GM19397 (cell line): ENCODE data around the gene BLOC1S4.
"Not testable (repeated sequence)": the region's sequence is repeated elsewhere in the genome, so short reads cannot be mapped to it uniquely, and the experiment has no call there.

ENCODE experiments used
- ATAC-seq: cut with Tn5 transposase; IDR thresholded peaks from one replicate; pipeline ENCODE4 v1.9.1; 2021; ENCODE audit warnings: mild to moderate bottlenecking, moderate library complexity; ENCODE audit not compliant: unreplicated experiment

The BLOC1S4 gene

DNA sequence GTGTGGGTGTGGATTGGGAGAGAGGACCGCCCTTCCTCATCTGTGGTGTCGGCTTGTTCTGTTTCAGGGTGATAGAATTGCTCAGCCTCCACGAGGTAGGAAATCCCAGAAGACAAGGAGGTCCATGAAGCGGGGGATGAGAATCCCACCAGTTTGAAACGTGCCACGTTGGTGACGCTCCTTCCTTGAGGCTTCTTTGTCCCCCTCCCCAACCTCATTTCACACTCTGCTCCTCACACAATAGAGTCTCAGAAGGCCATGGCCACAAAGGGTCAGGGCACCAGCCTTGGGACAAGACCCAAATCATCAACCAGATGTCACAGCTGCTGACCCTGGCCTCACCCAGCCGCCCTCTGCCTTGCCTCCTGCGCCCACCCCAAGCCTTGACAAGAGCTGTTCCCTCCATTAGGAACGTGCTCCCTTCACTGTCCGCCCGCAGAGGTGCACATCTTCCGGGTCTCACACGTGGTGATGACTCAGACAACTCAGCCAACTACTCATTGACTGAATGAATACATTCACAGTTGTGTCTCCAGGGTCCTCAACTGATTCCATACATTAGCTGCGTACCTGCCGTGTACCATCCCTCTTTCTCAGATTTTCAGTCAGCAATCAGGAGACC lies 18.3 kb downstream of the BLOC1S4 start:
- ATAC-seq, result no peak

DNA sequence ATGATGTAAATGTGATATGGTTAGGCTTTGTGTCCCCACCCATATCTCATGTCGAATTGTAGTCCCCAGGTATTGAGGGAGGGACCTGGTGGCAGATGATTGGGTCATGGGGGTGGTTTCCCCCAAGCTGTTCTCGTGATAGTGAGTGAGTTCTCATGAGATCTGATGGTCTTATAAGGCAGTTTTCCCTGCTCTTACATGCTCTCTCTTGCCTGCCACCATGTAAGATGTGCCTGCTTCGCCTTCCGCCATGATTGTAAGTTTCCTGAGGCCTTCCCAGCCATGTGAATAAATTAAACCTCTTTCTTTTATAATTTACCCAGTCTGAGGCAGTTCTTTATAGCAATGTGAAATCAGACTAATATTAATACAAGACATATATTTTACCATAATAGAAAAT lies 23.9 kb downstream of the BLOC1S4 start:
- no peak for ATAC-seq

DNA sequence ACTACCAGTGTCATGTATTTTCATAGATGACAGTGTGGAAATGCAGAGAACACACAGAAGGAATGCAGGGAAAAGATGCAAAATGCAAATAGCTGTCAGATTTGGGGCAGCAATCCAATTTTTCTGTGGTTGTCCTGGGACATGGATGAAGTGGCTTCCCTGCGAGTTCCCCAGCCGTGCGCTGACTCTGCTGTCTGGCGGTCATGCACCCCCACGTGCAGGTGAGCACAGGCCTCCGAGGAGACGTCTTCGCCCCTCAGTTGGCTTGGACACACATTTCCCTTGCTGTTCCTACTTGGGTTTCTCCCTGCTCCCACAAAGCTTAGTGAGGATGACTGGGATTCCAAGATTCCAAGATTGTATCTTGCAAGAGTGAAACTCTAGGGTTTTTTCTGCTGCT lies 24.4 kb downstream of the BLOC1S4 start:
- no peak for ATAC-seq

DNA sequence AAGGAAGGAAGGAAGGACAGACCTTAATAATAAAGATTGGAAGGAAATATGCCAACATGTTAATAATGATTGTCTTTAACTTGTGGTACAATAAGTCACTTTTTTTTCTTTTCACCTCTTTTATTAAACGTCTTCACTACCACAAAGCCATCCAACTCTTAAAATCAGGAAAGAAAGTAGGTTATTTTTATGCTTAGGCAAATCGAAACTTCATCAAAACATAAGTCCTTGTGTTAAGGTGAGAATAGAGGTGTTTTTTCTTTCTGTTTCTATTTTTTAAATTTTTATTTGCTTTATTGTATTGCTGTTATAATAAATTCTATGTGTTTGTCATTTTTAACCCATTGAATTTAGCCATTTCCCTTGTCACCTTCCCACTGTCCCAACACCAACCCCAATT lies 26.5 kb downstream of the BLOC1S4 start:
- no peak for ATAC-seq

DNA sequence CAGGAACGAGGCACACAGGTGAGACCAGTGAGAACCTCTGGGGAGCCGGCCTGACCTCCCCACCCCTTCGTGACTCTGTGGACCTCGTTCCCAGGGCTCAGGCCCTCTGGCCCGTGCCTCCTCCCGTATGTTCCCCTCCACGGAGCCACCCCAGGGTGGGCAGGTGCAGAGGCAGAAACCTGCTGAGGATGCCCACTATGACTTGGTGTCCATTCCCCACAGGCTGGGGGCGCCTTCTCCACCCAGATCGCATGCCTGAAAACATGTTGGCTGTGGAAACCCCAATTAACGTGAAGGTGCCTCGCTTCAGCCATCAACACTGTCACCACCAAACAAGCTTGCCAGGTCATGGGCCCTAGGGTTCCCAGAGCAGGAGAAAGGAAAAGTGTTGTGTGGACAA lies 27.0 kb downstream of the BLOC1S4 start:
- ATAC-seq, result no peak

DNA sequence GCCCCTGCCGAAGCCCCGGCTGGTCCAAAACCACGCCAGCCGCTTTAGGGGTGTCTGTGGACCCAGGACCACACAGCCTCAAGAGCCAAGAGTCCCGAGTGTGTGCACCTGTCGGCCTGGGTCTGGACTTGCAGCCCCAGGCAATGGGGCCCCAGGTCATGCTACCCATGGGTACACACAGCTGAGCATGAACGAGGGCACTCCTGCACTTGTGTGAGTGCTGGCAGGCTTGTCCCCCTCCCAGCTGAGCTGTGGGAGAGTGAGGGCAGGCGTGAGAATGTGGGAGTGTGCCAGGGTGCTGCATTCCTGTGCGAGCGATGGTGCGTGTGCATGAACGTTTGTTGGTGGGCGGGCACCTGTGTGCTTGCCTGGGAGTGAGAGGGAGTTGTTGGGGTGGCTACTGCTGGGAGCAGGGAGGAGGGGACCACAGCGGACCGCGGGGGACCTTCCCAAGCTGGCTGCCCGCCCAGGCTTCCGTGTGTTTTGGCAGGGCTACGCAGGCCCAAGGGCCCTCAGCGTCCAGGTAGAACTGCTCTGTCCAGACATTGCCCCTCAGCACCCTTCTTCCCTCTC lies 30.8 kb downstream of the BLOC1S4 start:
- ATAC-seq, result no peak

DNA sequence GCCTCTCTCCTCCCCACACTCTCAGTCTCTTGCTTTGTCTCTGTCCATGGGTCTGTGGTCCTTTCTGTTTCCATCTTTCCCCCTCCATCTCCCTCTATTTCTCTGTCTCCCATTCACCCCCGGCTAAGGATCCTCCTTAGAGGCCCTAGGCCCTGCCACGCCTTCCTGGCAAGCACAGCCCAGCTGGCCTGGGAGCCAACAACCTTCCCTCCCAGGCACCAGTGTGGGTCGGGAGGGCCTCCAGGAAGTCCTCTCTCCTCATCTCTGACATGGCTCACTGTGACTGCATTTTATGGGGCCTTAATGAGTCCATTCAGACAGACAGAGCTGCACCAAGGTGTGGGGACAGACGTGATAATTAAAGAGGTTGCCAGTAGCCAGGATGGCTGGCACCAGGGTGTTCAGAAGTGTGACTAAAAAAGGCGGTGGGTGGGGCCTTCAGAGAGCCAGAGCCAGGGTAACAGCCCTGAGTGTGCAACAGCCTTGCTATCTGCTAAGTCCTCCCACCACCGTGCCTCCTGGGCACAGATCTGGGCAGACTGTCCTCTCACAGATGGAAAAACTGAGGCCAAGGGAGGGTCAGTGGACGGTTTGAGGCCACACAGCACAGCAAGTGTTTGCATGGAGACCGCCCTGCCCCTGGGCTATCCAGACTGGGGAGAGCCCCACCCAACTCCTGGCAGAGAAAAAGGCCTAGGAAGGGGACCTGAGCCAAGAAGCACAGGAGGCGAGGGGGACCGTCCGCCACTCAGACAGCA lies 31.5 kb downstream of the BLOC1S4 start:
- no peak for ATAC-seq

DNA sequence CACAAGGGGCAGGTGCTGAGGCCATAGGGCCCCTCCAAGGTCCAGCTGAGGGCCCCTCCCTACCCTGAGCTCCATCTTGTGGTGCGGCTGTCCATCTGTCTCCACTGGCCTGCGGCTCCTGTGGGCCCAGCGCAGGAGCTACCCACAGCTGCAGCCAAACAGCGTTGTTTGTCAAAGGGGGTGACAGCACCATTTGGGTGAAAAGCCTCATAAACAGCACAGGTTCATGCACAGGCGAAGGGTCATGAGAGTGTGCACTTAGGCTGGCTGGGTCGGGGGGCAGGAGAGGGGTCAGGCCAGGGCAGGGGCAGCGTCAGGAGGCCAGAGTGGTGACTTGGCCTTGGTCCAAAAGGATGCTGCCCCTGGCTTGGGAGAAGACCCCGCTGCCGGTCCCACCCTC lies 32.3 kb downstream of the BLOC1S4 start:
- ATAC-seq, result no peak

DNA sequence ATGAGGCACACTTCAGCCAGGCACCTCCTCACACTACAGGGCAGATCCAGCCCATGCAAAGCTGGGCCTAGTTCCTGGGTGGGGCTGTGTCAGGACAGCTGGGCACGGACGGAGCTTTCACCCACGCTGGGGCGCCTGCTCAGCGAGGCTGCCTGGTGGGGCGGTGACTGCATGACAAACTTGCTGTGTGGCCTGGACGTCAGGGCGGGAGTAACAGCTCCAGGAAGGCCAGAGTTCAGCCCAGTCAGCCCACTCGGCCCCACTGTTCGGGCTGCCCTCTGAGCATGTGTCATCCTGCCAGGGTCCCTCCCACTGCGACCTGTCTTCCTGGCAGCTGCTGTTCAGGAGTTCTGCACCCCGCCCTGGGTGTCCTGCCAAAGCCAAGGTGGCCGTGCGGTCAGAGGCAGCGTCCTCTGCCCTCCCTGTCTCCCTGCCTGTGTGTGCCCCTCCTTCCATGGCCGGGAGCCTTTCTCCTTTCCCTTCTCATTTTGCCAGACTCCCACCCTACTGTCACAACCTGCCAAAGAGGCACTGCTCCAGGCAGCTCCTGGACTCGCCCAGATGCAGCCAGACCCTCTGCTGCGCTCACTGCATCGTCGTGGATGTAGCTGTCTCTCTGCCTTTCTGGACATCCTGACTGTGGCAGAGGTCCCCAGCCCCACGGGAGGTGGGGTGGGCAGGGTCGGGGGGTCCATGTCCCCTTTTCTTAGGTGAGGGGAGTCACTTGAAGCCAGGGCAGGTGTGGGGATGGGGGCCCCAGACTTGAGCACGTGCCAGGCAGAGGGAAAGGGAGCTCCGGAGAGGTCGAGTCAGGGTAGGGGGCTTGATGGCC lies 33.6 kb downstream of the BLOC1S4 start:
- ATAC-seq, result no peak

DNA sequence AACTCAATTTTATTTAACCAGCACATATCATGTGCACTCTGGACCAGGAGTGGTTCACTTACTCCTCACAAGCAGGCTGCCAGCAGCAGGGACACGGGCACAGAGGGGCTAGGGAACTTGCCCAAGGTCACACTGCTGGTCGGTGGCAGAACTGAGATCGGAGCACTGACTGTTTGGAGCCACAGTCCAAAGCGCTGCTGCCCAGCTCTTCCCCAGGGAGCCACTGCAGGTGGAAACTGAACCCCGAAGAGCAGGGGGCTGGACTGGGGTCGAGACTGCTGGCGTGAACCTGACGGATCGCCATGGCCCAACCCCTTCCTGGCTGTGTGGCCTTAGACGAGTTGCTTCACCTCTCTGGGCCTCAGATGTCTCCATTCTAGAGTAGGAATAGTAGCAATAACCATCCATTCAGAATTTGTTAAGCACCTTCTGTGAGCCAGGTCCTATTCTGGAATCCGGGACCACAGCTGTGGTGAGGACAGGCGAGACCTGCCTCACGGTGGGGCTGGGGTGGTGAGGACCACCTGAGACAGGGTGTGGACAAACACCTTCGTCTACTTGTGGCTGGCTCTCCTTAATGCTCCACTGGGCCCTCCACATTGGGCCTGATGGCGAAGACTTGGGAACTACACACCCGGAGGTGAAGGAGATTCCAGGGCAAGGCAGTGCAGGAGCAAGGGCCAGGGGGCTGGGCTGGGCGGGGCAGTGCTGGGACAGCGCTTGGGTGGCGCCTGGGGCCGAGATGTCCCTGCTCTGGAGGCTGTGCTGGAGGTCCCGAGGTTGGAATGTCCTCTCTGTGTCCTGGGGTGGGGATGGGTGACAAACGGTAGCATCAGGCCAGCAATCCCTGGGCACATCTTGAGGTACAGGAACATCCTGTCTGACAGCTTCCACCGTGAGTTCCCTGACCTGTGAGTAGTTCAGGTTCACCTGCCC lies 34.6 kb downstream of the BLOC1S4 start:
- ATAC-seq, result no peak

DNA sequence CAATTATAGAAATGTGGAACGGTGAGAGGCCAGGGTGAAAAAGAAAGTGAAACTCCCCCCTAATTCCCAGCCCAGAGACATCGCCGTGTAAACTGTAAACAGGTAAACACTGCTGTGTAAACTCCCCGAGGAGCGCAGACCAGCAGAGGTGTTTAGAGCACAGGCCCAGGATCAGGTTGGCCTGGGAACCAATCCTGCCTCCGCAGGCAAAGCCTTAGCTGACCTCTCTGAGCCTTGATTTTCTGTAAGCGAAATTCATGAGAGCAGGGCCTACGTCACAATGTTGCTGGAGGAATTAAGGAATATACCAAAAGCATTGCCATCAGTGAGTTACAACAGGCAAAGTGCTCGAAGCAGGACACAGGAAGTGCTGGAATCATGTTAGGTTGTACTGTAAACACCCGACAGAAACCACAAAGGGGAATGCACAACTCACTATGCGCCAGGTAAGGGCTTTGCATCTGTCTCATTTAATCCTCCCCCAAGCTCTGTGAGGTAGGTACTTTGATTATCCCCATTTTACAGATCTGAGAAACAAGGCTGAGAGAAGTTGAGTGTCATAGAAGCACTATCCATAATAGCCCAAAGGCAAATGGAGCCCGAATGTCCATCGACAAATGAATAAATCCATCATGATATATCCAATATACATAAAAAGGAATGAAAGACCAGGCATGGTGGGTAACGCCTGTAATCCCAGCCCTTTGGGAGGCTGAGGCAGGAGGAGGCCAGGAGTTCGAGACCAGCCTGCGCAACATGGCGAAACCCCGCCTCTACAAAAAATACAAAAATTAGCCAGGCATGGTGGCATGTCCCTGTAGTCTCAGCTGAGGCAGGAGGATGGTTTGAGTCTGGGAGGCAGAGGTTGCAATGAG lies 35.9 kb downstream of the BLOC1S4 start:
- ATAC-seq, result no peak

DNA sequence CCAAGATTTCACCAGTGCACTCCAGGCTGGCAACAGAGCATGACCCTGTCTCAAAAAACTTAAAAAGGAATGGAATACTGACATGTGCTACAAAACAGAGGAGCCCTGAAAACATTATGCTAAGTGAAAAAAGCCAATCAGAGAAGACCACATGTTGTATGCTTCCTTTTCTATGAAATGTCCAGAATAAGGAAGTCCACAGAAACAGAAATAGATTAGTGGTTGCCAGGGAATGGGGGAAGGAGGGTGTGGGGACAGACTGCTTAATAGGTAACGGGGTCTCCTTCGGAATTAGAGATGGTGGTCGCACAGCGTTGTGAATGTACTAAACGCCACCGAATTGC lies 36.5 kb downstream of the BLOC1S4 start:
- ATAC-seq, result no peak

DNA sequence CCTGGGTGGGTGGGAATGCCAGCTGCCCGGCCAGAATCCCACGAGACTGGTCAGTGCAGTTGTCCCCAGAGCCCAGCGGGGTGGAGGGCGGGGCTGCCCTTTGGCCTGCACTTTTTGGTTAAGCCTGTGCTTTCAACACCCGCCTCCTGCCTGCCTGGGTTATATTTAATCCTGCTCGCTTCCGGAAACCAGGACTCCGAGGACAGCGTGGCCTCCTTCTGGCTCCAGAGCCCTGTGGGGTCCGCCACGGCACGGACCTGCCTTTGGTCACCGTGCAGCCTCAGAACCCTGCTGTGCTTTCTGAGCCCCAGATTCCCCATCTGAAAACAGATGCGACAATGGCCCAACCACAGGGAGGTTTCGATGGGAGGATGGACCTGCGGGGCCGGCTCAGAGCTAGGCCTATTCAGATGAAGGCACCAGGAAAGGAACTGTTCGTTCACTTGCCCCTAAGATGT lies 37.2 kb downstream of the BLOC1S4 start:
- ATAC-seq, result no peak

DNA sequence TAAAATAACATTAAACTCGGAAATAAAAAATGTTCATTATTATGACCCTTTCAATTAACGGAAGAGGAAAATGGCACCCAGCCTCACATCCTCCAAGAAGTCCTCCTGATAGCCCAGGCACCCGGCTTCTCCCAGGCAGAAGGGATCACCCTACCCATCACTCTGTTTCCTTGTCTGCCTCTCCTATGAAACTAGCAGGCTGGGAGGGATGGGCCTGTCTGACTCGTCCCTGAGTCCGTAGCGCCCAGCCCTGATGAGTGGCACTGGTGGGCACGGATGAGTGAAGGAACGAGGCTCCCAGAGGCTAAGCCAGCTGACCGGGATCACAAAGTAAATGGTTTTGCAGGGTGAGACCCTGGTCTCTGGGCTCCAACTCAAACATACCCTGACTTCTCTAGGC lies 37.9 kb downstream of the BLOC1S4 start:
- ATAC-seq, result no peak

DNA sequence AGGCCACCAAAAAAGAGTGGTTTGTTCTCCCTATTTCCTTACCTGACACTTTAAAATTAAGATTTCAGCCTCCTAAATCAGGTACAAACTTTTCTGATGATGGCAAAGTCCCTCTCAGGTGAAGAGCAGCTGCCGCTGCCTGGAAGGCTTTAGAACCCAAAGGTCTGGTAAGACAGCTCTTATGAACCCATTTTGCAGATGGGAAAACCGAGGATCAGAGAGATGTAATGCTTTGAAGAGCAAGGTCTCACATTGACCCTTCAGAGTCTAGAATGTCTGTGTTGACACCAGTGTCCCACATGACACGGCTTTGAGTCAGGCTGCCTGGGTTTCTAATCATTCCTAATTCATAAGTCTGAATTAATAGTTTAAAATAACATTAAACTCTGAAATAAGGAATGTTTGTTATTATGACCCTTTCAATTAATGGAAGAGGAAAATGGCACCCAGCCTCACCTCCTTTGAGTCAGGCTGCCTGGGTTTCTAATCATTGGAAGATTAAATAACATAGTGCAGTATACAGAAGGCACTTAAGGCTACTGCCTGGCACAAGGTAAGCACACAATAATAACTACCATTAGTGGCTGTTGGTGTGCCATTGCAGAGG lies 38.6 kb downstream of the BLOC1S4 start:
- no peak for ATAC-seq

DNA sequence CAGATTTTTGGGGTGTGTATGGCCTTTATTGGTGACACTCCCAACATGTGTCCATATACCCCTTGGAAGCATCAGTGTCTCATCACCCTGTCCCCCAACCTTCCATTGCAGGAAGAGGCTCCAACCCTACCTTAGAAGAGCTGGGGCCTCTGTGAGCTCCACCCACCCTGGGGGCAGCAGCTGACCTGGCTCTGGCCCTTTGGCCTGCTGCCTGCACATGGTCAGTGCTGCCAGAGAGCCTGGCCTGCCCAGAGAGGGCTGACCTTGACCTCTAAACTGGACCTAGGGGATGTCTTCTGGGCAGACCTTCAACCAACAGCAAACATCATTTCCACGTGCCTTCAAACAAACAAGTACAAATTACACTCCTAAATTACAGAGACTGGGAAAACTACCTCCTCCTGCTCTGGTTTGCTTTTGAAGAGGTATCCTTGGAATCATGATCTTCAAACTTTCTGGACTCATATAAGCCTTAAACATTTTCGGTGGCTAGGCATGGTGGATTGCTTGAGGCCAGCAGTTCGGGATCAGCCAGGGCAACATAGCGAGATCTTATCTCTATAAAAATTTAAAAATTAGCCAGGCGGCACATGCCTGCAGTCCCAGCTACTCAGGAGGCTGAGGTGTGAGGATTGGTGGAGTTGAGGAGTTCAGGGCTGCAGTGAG lies 39.2 kb downstream of the BLOC1S4 start:
- ATAC-seq, result no peak

DNA sequence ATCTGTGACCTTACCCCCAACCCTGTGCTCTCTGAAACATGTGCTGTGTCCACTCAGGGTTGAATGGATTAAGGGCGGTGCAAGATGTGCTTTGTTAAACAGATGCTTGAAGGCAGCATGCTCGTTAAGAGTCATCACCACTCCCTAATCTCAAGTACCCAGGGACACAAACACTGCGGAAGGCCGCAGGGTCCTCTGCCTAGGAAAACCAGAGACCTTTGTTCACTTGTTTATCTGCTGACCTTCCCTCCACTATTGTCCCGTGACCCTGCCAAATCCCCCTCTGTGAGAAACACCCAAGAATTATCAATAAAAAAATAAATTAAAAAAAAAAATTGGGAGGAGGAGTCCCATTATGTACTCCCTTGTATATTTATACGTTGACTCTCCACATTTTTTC lies 40.4 kb downstream of the BLOC1S4 start:
- not testable (repeated sequence) for ATAC-seq

DNA sequence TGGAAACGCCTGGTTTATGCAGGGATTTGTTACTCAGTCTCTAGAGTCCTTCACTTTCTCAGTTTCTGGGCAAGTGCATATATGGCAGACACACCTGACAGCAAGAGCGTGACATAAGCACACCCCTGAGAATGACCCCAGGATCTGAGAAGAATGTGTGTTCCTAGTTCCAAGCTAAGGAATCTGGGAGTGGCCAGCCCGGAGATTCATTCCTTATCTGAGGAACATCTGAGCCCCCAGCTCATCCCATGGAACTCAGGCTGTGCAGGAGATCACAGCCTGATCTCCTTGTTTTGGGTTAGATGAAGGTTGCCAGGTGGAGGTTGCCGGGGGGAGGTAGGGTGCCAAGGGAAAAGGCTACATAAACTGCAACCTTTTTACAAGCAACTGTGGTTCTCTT lies 42.8 kb downstream of the BLOC1S4 start:
- ATAC-seq, result no peak

DNA sequence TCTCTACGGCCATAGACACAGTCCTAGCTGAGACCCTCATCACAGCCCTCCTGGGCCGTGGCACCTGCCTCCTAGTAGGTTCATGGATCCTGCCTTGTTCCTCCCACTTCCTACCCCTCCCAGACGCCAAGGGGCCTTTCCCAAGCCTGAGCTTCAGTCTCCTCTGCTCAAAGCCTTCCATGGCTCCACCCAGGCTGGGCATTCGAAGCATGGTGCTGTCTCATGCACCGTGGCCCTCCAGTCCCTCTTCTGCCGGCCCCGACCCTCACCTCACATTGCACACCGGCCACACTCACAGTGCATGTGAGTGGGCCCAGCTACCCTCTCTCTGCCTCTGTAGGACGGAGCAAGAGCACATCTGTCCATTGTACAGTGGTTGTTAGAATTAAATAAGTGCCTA lies 44.9 kb downstream of the BLOC1S4 start:
- no peak for ATAC-seq
